SHP77 treated with DMSO at 0.1 percent for 48 hours (cell line): ENCODE results near the gene LILRA5.
"Not testable (repeated sequence)": the region's sequence is repeated elsewhere in the genome, so short reads cannot be mapped to it uniquely, and the experiment has no call there.

ENCODE experiments used
- DNase-seq: peaks from one replicate; lab custom pipeline; 2025; lab: John Stamatoyannopoulos, UW

The LILRA5 gene

GRCh38 chr19:54312436-54313377 lies at the start of gene LILRA5:
Gene LILRA5 (minus strand): TSS chr19:54313166. CDS start chr19:54313019, 147 bp downstream.
- no peak for DNase-seq

- not testable (repeated sequence) for DNase-seq
Observed at GRCh38 chr19:54361680-54362422, 48.9 kb upstream of the LILRA5 start.

- DNase-seq = not testable (repeated sequence)
Observed at GRCh38 chr19:54359149-54359820, 46.3 kb upstream of the LILRA5 start.

- DNase-seq = no peak
Observed at GRCh38 chr19:54357381-54357780, 44.4 kb upstream of the LILRA5 start.

GRCh38 chr19:54356444-54357056 lies 43.6 kb upstream of the LILRA5 start:
- no peak for DNase-seq

- no peak for DNase-seq
Observed at GRCh38 chr19:54355675-54356074, 42.7 kb upstream of the LILRA5 start.

GRCh38 chr19:54354761-54355160 lies 41.8 kb upstream of the LILRA5 start:
- DNase-seq = no peak

GRCh38 chr19:54352546-54352945 lies 39.6 kb upstream of the LILRA5 start:
- DNase-seq = no peak

- DNase-seq = no peak
Observed at GRCh38 chr19:54352041-54352440, 39.1 kb upstream of the LILRA5 start.

- no peak for DNase-seq
Observed at GRCh38 chr19:54351474-54351873, 38.5 kb upstream of the LILRA5 start.

GRCh38 chr19:54345938-54346386 lies 33.0 kb upstream of the LILRA5 start:
- no peak for DNase-seq

- no peak for DNase-seq
Observed at GRCh38 chr19:54343868-54344267, 30.9 kb upstream of the LILRA5 start.

- no peak for DNase-seq
Observed at GRCh38 chr19:54341295-54341694, 28.3 kb upstream of the LILRA5 start.

- DNase-seq = no peak
Observed at GRCh38 chr19:54339646-54340358, 26.8 kb upstream of the LILRA5 start.

- DNase-seq = no peak
Observed at GRCh38 chr19:54338521-54338920, 25.6 kb upstream of the LILRA5 start.

- DNase-seq = no peak
Observed at GRCh38 chr19:54337858-54338230, 24.9 kb upstream of the LILRA5 start.

GRCh38 chr19:54336893-54337857 lies 24.2 kb upstream of the LILRA5 start:
- no peak for DNase-seq

- DNase-seq = no peak
Observed at GRCh38 chr19:54335979-54336892, 23.3 kb upstream of the LILRA5 start.

- no peak for DNase-seq
Observed at GRCh38 chr19:54335164-54335563, 22.2 kb upstream of the LILRA5 start.
